Measurements from ENCODE around the gene FLVCR2. TPM values are rescaled to one million over a fixed set of nuclear protein-coding genes. Genes with fewer than 3 reads are reported as not detected.

FLVCR2 gene
- total and polyA plus RNA-seq, 2 experiments from 2014 or later: 1.8 to 1.9 TPM

- no peak for TF ChIP-seq CTCF (IDR thresholded peaks at IDR 0.05; ENCODE audit: low read depth, low read length)
- H3K9me3 ChIP-seq (ENCODE audit: low read depth): no peaks in the 10 kb centered on the region
- H3K27me3 ChIP-seq: no peaks in the 10 kb centered on the region
- H3K4me1 ChIP-seq (ENCODE audit: low read depth): no peaks in the 10 kb centered on the region
- peak; percentile 25 to 85 for DNase-seq (ENCODE audit: low read depth in 1 of 2, low spot score in 1 of 2)
- H3K27ac ChIP-seq: no peak overlapping the region
- H3K36me3 ChIP-seq: no peaks in the 10 kb centered on the region
- no peak overlapping the region for H3K4me3 ChIP-seq
Observed at GRCh38 chr14:75542588-75543091, 35.8 kb upstream of the FLVCR2 start.

- no peaks in the 10 kb centered on the region for H3K4me1 ChIP-seq (ENCODE audit: low read depth)
- no peaks in the 10 kb centered on the region for H3K9me3 ChIP-seq (ENCODE audit: low read depth)
Observed at GRCh38 chr14:75543253-75543652, 35.2 kb upstream of the FLVCR2 start.

GRCh38 chr14:75543786-75544185, 34.6 kb upstream of the FLVCR2 start:
- no peak for TF ChIP-seq CTCF (IDR thresholded peaks at IDR 0.05; ENCODE audit: low read depth, low read length)
- no peak for DNase-seq (ENCODE audit: low read depth in 1 of 2, low spot score in 1 of 2)
- H3K36me3 ChIP-seq: no peaks in the 10 kb centered on the region
- H3K27me3 ChIP-seq: no peaks in the 10 kb centered on the region
- no peak overlapping the region for H3K4me3 ChIP-seq
- H3K4me1 ChIP-seq (ENCODE audit: low read depth): no peaks in the 10 kb centered on the region
- no peak overlapping the region for H3K27ac ChIP-seq
- no peaks in the 10 kb centered on the region for H3K9me3 ChIP-seq (ENCODE audit: low read depth)

More at GRCh38 chr14:75543253-75543652, 35.2 kb upstream of the FLVCR2 start:
- H3K27me3 ChIP-seq: no peaks in the 10 kb centered on the region
- no peak for DNase-seq (ENCODE audit: low read depth in 1 of 2, low spot score in 1 of 2)
- no peak overlapping the region for H3K27ac ChIP-seq
- TF ChIP-seq CTCF (IDR thresholded peaks at IDR 0.05; ENCODE audit: low read depth, low read length): no peak
- H3K36me3 ChIP-seq: no peaks in the 10 kb centered on the region
- no peak overlapping the region for H3K4me3 ChIP-seq

- TF ChIP-seq CTCF (IDR thresholded peaks at IDR 0.05; ENCODE audit: low read depth, low read length): no peak
- no peaks in the 10 kb centered on the region for H3K27me3 ChIP-seq
- DNase-seq (ENCODE audit: low read depth in 1 of 2, low spot score in 1 of 2): no peak
- H3K36me3 ChIP-seq: no peaks in the 10 kb centered on the region
- no peaks in the 10 kb centered on the region for H3K4me1 ChIP-seq (ENCODE audit: low read depth)
- H3K4me3 ChIP-seq: no peak overlapping the region
- H3K9me3 ChIP-seq (ENCODE audit: low read depth): no peaks in the 10 kb centered on the region
- H3K27ac ChIP-seq: no peak overlapping the region
Observed at GRCh38 chr14:75545907-75546306, 32.5 kb upstream of the FLVCR2 start.

GRCh38 chr14:75547552-75548250, 30.7 kb upstream of the FLVCR2 start:
- no peak for TF ChIP-seq CTCF (IDR thresholded peaks at IDR 0.05; ENCODE audit: low read depth, low read length)
- H3K36me3 ChIP-seq: no peaks in the 10 kb centered on the region
- no peak overlapping the region for H3K27ac ChIP-seq
- DNase-seq (ENCODE audit: low read depth in 1 of 2, low spot score in 1 of 2): no peak
- H3K27me3 ChIP-seq: no peaks in the 10 kb centered on the region
- H3K4me1 ChIP-seq (ENCODE audit: low read depth): peaks cover 5% of the 10 kb centered on the region
- H3K9me3 ChIP-seq (ENCODE audit: low read depth): no peaks in the 10 kb centered on the region
- no peak overlapping the region for H3K4me3 ChIP-seq

Data from cardiac muscle cell (in vitro differentiated cells and primary cell).